MCF 10A (cell line): ENCODE measurements around the gene BPIFB6. TPM values are rescaled to one million over a fixed set of nuclear protein-coding genes. Genes with fewer than 3 reads are reported as not detected.

ENCODE experiments used
- BruUV-seq: library from RNA; stranded (reverse); fragments of 400-500 nt; replicated peaks from 2 replicates; lab custom pipeline; 2021; lab: Mats Ljungman, UMichigan
- CTCF ChIA-PET: fragments of 300-600 bp; sonication (Branson Sonifier 250); formaldehyde crosslinking; extraction: SDS; loops from one replicate; lab custom pipeline; 2021; ENCODE audit warnings: antibody characterized with exemption, inconsistent platforms; lab: Yijun Ruan, JAX
- POLR2A ChIA-PET: fragments of 300-600, 350-650 bp; sonication (Branson Sonifier 250); formaldehyde crosslinking; extraction: SDS; loops from one replicate; lab custom pipeline; 2020; ENCODE audit warnings: antibody characterized with exemption, inconsistent platforms; lab: Yijun Ruan, JAX
- DNase-seq: peaks from one replicate; pipeline ENCODE4 v3.0.0-alpha.2; 2018; ENCODE audit not compliant: unreplicated experiment
- H3K27ac Mint-ChIP-seq: one replicate; pipeline ENCODE4 v1.8.0; 2022; ENCODE audit warnings: mild to moderate bottlenecking, low read depth, mixed read lengths; ENCODE audit not compliant: unreplicated experiment
- H3K27me3 Mint-ChIP-seq: one replicate; pipeline ENCODE4 v1.8.0; 2022; ENCODE audit warnings: mixed read lengths; ENCODE audit not compliant: insufficient read depth, unreplicated experiment
- H3K36me3 Mint-ChIP-seq: one replicate; pipeline ENCODE4 v1.8.0; 2022; ENCODE audit warnings: mild to moderate bottlenecking, moderate library complexity, mixed read lengths; ENCODE audit not compliant: insufficient read depth, unreplicated experiment
- H3K4me1 Mint-ChIP-seq: one replicate; pipeline ENCODE4 v1.8.0; 2022; ENCODE audit warnings: mixed read lengths; ENCODE audit not compliant: insufficient read depth, unreplicated experiment
- H3K4me3 Mint-ChIP-seq: one replicate; pipeline ENCODE4 v1.8.0; 2022; ENCODE audit warnings: mild to moderate bottlenecking, moderate library complexity, mixed read lengths; ENCODE audit not compliant: unreplicated experiment
- H3K9me3 Mint-ChIP-seq: one replicate; pipeline ENCODE4 v1.8.0; 2022; ENCODE audit warnings: mixed read lengths; ENCODE audit not compliant: unreplicated experiment
- intact Hi-C: fragments of 100-400 bp; cut with micrococcal nuclease; formaldehyde crosslinking; loops from 2 replicates; pipeline ENCODE4 v1.14.1; 2022
- total RNA-seq: library from RNA; stranded (reverse); gene quantifications from 2 replicates; pipeline ENCODE4 v1.2.3, GENCODE V29; 2022
- TF ChIP-seq, protein P1 (sequence below): fragments of 200-600 bp; IDR thresholded peaks from one replicate; pipeline ENCODE4 v1.8.0; 2022; ENCODE audit warnings: antibody characterized with exemption, mild to moderate bottlenecking; ENCODE audit not compliant: unreplicated experiment

The BPIFB6 gene
- total RNA-seq, 1 experiment from 2014 or later, result not detected

DNA sequence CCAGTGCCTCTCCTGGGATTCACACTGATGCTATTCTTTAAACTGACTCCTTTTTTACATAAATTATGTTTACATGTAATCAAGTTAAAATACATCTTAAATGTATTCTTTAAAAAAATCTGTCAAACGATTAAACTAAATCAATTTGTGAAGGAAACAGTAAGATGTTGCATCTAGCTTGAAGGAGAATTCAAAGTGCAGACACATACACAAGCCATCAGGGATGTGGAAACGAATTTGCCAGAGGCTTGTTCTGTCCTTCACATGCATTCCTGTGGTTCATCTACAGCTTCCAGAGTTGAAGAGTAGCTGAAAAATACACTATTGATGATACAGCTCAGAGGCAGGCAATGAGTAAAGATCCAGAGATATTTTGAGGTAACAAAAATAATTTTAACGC is 15.0 kb downstream of the BPIFB6 start:
- BruUV-seq, result no TSS peak
- ChIA-PET POLR2A (no interaction called here), CTCF (no interaction called here)
- TF ChIP-seq, protein P1, sequence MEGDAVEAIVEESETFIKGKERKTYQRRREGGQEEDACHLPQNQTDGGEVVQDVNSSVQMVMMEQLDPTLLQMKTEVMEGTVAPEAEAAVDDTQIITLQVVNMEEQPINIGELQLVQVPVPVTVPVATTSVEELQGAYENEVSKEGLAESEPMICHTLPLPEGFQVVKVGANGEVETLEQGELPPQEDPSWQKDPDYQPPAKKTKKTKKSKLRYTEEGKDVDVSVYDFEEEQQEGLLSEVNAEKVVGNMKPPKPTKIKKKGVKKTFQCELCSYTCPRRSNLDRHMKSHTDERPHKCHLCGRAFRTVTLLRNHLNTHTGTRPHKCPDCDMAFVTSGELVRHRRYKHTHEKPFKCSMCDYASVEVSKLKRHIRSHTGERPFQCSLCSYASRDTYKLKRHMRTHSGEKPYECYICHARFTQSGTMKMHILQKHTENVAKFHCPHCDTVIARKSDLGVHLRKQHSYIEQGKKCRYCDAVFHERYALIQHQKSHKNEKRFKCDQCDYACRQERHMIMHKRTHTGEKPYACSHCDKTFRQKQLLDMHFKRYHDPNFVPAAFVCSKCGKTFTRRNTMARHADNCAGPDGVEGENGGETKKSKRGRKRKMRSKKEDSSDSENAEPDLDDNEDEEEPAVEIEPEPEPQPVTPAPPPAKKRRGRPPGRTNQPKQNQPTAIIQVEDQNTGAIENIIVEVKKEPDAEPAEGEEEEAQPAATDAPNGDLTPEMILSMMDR, result no peak
- Mint-ChIP-seq H3K4me1 (no peaks in the 10 kb centered on the region), H3K27ac (no peak overlapping the region), H3K4me3 (no peak overlapping the region), H3K36me3 (peaks cover 6% of the 10 kb centered on the region), H3K27me3 (peaks cover 4% of the 10 kb centered on the region), H3K9me3 (peaks cover 8% of the 10 kb centered on the region)
- no peak for DNase-seq
- intact Hi-C loops, result no loop called here

DNA sequence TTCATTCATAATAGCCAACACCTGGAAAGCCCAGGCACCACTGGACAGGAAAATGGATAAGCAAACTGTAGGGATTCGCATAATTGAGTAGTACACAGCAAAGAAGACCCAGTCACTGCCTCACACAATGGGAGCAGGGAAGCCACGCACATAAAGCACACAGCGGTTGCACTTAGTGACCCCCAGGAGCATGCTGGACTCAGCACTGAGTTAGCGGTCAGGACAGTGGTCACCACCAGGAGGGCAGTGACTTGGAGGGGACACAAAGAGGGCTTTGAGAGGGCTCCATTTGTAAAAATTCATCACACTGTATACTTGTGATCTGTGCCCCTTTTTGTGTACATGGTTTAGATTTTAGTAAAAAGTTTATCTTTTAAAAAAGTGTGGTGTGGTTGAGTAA is 19.9 kb downstream of the BPIFB6 start:
- POLR2A ChIA-PET, result no interaction called here
- CTCF ChIA-PET, result interaction anchor here (0.6 kb wide), 1 partner anchor 259 kb away, joined by 3 read pairs; no protein-coding TSS in a partner anchor
- BruUV-seq, result no TSS peak
- no peak for DNase-seq
- TF ChIP-seq, protein P1, result no peak
- Mint-ChIP-seq H3K4me3 (no peak overlapping the region), H3K36me3 (no peaks in the 10 kb centered on the region), H3K9me3 (no peaks in the 10 kb centered on the region), H3K27ac (no peak overlapping the region), H3K4me1 (no peaks in the 10 kb centered on the region), H3K27me3 (peaks cover 25% of the 10 kb centered on the region)
- intact Hi-C loops, result no loop called here

DNA sequence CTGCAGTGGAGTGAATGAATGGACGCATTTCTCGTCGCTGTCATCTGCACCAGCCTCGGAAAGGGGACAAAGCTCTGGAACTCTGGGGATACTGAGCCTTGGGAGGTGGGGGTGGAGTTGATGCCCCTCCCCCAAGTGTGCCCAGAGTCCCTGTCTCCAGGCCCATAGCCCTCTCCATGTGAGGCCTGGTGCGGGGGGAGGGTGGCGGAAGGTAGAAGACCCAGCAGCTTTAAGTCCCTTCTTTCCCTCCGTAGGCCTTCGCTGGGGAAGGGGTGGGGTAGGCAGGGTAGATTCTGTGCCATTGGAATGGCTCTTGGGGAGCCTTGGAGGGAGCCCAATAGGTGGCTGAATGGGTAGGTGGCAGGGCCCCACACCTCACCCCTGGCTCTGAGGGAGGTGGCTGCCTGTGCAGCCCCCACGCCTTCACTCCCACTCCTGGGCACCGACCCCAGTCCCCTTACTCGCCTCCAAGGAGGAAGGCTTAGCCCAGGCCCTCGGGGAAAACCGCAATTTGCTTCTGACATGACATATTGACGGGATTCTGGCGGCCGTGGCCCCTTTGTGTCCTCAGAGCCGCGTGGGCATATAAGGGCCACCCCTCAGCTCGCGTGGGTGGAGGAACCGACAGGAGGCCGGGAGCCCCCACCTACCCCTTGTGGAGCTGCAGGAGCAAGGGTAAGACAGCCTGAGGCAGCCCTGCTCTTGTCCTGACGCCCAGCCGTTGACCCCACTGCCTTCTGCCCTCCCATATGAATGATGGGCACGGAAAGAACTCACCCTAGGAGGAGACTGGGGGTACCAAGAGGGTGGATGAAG is 22.1 kb downstream of the BPIFB6 start, which contains the start of gene BPIFB3:
Gene BPIFB3 (plus strand): TSS at position 613 of the 816 bp plus-strand sequence. CDS start 1,533 bp downstream, outside the sequence.
- Mint-ChIP-seq H3K4me3 (no peak within 1 kb of the TSS), H3K36me3 (no peaks in the 10 kb centered on the region), H3K27me3 (peaks cover 43% of the 10 kb centered on the region), H3K4me1 (no peaks in the 10 kb centered on the region), H3K9me3 (no peaks in the 10 kb centered on the region), H3K27ac (no peak within 1 kb of the TSS)
- CTCF ChIA-PET, result no interaction called here
- intact Hi-C loops, result no loop called here
- TF ChIP-seq, protein P1, result no peak
- BruUV-seq, result no TSS peak
- POLR2A ChIA-PET, result no interaction called here
- DNase-seq, result no peak

DNA sequence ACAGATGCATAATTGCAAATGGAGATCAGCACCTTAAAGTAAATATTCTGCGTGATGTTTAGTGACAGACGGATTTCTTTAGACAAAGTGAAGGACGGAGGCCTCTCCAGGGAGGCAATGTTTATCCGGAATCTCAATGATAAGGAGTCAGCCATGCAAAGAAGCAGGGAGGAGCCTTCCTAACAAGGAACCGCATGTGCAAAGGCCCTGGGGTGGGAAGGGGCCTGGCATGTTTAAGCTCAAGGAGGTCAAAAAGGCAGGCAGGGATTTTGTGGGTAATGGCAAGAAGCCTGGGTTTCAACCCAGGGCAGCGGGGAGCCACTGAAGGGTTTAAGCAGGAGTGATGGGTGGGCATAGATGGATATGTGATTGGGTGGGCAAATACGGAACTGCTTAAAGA is 22.9 kb downstream of the BPIFB6 start:
- no peak overlapping the region for H3K27ac Mint-ChIP-seq
- no peak for DNase-seq
- TF ChIP-seq, protein P1, result no peak
- CTCF ChIA-PET, result no interaction called here
- H3K4me3 Mint-ChIP-seq, result no peak overlapping the region
- no TSS peak for BruUV-seq
- POLR2A ChIA-PET, result no interaction called here
- no peaks in the 10 kb centered on the region for H3K36me3 Mint-ChIP-seq
- H3K4me1 Mint-ChIP-seq, result no peaks in the 10 kb centered on the region
- peaks cover 49% of the 10 kb centered on the region for H3K27me3 Mint-ChIP-seq
- intact Hi-C loops, result no loop called here
- no peaks in the 10 kb centered on the region for H3K9me3 Mint-ChIP-seq
